Ishikawa (cell line): ENCODE measurements around the gene MCM7.

Source experiments
- TEAD4 ChIP-seq: IDR thresholded peaks from 2 replicates; pipeline ENCODE4 v1.6.1; 2012
- TF ChIP-seq, protein P1 (sequence below): IDR thresholded peaks from 2 replicates; pipeline ENCODE4 v1.6.1; 2012
- TF ChIP-seq, protein P2 (sequence below): IDR thresholded peaks from 2 replicates; pipeline ENCODE4 v1.6.1; 2012; ENCODE audit warnings: low read depth, mild to moderate bottlenecking

- TF ChIP-seq, protein P1, sequence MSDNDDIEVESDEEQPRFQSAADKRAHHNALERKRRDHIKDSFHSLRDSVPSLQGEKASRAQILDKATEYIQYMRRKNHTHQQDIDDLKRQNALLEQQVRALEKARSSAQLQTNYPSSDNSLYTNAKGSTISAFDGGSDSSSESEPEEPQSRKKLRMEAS, result no peak
- TF ChIP-seq, protein P2, sequence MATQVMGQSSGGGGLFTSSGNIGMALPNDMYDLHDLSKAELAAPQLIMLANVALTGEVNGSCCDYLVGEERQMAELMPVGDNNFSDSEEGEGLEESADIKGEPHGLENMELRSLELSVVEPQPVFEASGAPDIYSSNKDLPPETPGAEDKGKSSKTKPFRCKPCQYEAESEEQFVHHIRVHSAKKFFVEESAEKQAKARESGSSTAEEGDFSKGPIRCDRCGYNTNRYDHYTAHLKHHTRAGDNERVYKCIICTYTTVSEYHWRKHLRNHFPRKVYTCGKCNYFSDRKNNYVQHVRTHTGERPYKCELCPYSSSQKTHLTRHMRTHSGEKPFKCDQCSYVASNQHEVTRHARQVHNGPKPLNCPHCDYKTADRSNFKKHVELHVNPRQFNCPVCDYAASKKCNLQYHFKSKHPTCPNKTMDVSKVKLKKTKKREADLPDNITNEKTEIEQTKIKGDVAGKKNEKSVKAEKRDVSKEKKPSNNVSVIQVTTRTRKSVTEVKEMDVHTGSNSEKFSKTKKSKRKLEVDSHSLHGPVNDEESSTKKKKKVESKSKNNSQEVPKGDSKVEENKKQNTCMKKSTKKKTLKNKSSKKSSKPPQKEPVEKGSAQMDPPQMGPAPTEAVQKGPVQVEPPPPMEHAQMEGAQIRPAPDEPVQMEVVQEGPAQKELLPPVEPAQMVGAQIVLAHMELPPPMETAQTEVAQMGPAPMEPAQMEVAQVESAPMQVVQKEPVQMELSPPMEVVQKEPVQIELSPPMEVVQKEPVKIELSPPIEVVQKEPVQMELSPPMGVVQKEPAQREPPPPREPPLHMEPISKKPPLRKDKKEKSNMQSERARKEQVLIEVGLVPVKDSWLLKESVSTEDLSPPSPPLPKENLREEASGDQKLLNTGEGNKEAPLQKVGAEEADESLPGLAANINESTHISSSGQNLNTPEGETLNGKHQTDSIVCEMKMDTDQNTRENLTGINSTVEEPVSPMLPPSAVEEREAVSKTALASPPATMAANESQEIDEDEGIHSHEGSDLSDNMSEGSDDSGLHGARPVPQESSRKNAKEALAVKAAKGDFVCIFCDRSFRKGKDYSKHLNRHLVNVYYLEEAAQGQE, result no peak
- no peak for TF ChIP-seq TEAD4
Observed at GRCh38 chr7:100124301-100125230, 23.4 kb upstream of the MCM7 start.
